Measurements from ENCODE around the gene NRG3.

The NRG3 gene

GRCh38 chr10:82814635-82815034, 939.6 kb downstream of the NRG3 start:
- DNase-seq (ENCODE audit: low read depth, low spot score): no peak
- Histone ChIP-seq H3K4me3 (ENCODE audit: insufficient read length, low read depth) (no peak overlapping the region), H3K27me3 (ENCODE audit: insufficient read depth, insufficient read length) (no peaks in the 10 kb centered on the region), H3K36me3 (ENCODE audit: insufficient read depth, insufficient read length, low read length) (no peaks in the 10 kb centered on the region), H3K9ac (ENCODE audit: insufficient read length, low read depth) (no peak overlapping the region), H3K9me3 (ENCODE audit: insufficient read depth, low read length) (peaks cover 4% of the 10 kb centered on the region; the same call in 1 of the 2 replicates), H3K4me1 (ENCODE audit: insufficient read depth, insufficient read length) (no peaks in the 10 kb centered on the region)
- no peak for TF ChIP-seq YY1 (IDR thresholded peaks at IDR 0.05; ENCODE audit: insufficient read depth, insufficient read length)
- no peak for TF ChIP-seq ZNF274 (IDR thresholded peaks at IDR 0.05; ENCODE audit: low read depth, low read length)
- no peak for TF ChIP-seq SUZ12 (IDR thresholded peaks at IDR 0.05; ENCODE audit: extremely low read depth, insufficient read depth, insufficient read length)

- DNase-seq (ENCODE audit: low read depth, low spot score): no peak
- Histone ChIP-seq H3K4me3 (ENCODE audit: insufficient read length, low read depth) (no peak overlapping the region), H3K36me3 (ENCODE audit: insufficient read depth, insufficient read length, low read length) (no peaks in the 10 kb centered on the region), H3K4me1 (ENCODE audit: insufficient read depth, insufficient read length) (no peaks in the 10 kb centered on the region), H3K9me3 (ENCODE audit: insufficient read depth, low read length) (peaks cover 4% of the 10 kb centered on the region; the same call in 1 of the 2 replicates), H3K27me3 (ENCODE audit: insufficient read depth, insufficient read length) (no peaks in the 10 kb centered on the region), H3K9ac (ENCODE audit: insufficient read length, low read depth) (no peak overlapping the region)
- TF ChIP-seq YY1 (IDR thresholded peaks at IDR 0.05; ENCODE audit: insufficient read depth, insufficient read length): no peak
- no peak for TF ChIP-seq ZNF274 (IDR thresholded peaks at IDR 0.05; ENCODE audit: low read depth, low read length)
- TF ChIP-seq SUZ12 (IDR thresholded peaks at IDR 0.05; ENCODE audit: extremely low read depth, insufficient read depth, insufficient read length): no peak
Measured at GRCh38 chr10:82815680-82816079, 940.7 kb downstream of the NRG3 start.

- no peak overlapping the region for H3K9ac ChIP-seq (ENCODE audit: insufficient read length, low read depth)
Measured at GRCh38 chr10:82817676-82818422, 942.9 kb downstream of the NRG3 start.

DNA sequence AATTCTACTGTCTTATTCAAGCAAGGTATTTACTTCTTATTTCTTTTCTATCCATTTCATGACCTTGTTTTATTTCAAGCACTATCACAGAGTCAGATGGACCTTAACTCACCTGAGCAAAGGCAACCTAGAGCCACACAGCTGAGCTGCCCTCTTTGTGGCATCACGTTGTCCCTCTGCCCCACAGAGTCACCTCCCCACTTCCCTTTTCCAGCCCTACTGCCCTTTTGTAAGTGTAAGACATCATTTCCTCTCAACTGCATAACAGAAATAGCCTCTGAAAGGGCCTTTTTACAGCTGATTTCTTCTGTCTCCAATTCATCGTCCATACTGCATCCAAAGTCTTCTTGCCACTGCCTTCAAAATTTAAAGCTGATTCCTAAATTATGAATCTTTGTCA, 946.0 kb downstream of the NRG3 start:
- Histone ChIP-seq H3K9ac (ENCODE audit: insufficient read length, low read depth) (no peak overlapping the region), H3K9me3 (ENCODE audit: insufficient read depth, low read length) (no peaks in the 10 kb centered on the region), H3K4me3 (ENCODE audit: insufficient read length, low read depth) (no peak overlapping the region), H3K4me1 (ENCODE audit: insufficient read depth, insufficient read length) (no peaks in the 10 kb centered on the region), H3K36me3 (ENCODE audit: insufficient read depth, insufficient read length, low read length) (no peaks in the 10 kb centered on the region), H3K27me3 (ENCODE audit: insufficient read depth, insufficient read length) (no peaks in the 10 kb centered on the region)
- DNase-seq (ENCODE audit: low read depth, low spot score): no peak
- no peak for TF ChIP-seq SUZ12 (IDR thresholded peaks at IDR 0.05; ENCODE audit: extremely low read depth, insufficient read depth, insufficient read length)
- TF ChIP-seq ZNF274 (IDR thresholded peaks at IDR 0.05; ENCODE audit: low read depth, low read length): no peak
- no peak for TF ChIP-seq YY1 (IDR thresholded peaks at IDR 0.05; ENCODE audit: insufficient read depth, insufficient read length)

More at GRCh38 chr10:82817676-82818422, 942.9 kb downstream of the NRG3 start:
- H3K4me3 ChIP-seq (ENCODE audit: insufficient read length, low read depth): no peak overlapping the region
- no peaks in the 10 kb centered on the region for H3K4me1 ChIP-seq (ENCODE audit: insufficient read depth, insufficient read length)
- peaks cover 4% of the 10 kb centered on the region; the same call in 1 of the 2 replicates for H3K9me3 ChIP-seq (ENCODE audit: insufficient read depth, low read length)
- no peaks in the 10 kb centered on the region for H3K27me3 ChIP-seq (ENCODE audit: insufficient read depth, insufficient read length)
- TF ChIP-seq SUZ12 (IDR thresholded peaks at IDR 0.05; ENCODE audit: extremely low read depth, insufficient read depth, insufficient read length) (no peak), ZNF274 (IDR thresholded peaks at IDR 0.05; ENCODE audit: low read depth, low read length) (no peak), YY1 (IDR thresholded peaks at IDR 0.05; ENCODE audit: insufficient read depth, insufficient read length) (no peak)
- no peak for DNase-seq (ENCODE audit: low read depth, low spot score)
- H3K36me3 ChIP-seq (ENCODE audit: insufficient read depth, insufficient read length, low read length): no peaks in the 10 kb centered on the region

DNA sequence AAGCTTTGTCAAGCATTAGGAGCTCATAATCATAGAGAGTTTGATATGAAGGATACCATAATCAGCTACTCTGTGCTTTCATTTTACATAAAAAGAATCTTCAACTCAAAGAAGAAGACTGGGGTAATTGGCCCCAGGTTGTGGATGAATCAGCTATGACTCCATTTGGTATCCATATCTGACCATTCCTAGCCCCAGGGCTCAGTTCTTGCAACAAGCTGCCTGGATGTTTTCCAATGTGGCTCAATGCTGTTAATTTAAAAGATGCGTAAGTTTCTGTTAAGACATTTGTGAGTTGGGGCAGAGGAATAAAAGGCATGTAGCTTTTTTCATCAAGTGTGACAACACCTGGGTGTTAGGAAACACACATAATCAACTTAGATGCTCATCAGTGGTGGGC, 951.1 kb downstream of the NRG3 start:
- H3K9me3 ChIP-seq (ENCODE audit: insufficient read depth, low read length): no peaks in the 10 kb centered on the region
- no peak for DNase-seq (ENCODE audit: low read depth, low spot score)
- no peak overlapping the region for H3K9ac ChIP-seq (ENCODE audit: insufficient read length, low read depth)
- H3K4me3 ChIP-seq (ENCODE audit: insufficient read length, low read depth): no peak overlapping the region
- H3K27me3 ChIP-seq (ENCODE audit: insufficient read depth, insufficient read length): no peaks in the 10 kb centered on the region
- no peaks in the 10 kb centered on the region for H3K4me1 ChIP-seq (ENCODE audit: insufficient read depth, insufficient read length)
- H3K36me3 ChIP-seq (ENCODE audit: insufficient read depth, insufficient read length, low read length): no peaks in the 10 kb centered on the region
- TF ChIP-seq ZNF274 (IDR thresholded peaks at IDR 0.05; ENCODE audit: low read depth, low read length): no peak
- no peak for TF ChIP-seq SUZ12 (IDR thresholded peaks at IDR 0.05; ENCODE audit: extremely low read depth, insufficient read depth, insufficient read length)
- no peak for TF ChIP-seq YY1 (IDR thresholded peaks at IDR 0.05; ENCODE audit: insufficient read depth, insufficient read length)

- TF ChIP-seq YY1 (IDR thresholded peaks at IDR 0.05; ENCODE audit: insufficient read depth, insufficient read length) (no peak), ZNF274 (IDR thresholded peaks at IDR 0.05; ENCODE audit: low read depth, low read length) (no peak), SUZ12 (IDR thresholded peaks at IDR 0.05; ENCODE audit: extremely low read depth, insufficient read depth, insufficient read length) (no peak)
- H3K9me3 ChIP-seq (ENCODE audit: insufficient read depth, low read length): no peaks in the 10 kb centered on the region
- no peaks in the 10 kb centered on the region for H3K36me3 ChIP-seq (ENCODE audit: insufficient read depth, insufficient read length, low read length)
- no peak for DNase-seq (ENCODE audit: low read depth, low spot score)
- H3K4me1 ChIP-seq (ENCODE audit: insufficient read depth, insufficient read length): no peaks in the 10 kb centered on the region
- no peak overlapping the region for H3K9ac ChIP-seq (ENCODE audit: insufficient read length, low read depth)
- no peaks in the 10 kb centered on the region for H3K27me3 ChIP-seq (ENCODE audit: insufficient read depth, insufficient read length)
- no peak overlapping the region for H3K4me3 ChIP-seq (ENCODE audit: insufficient read length, low read depth)
Measured at GRCh38 chr10:82827901-82828300, 952.9 kb downstream of the NRG3 start.

GRCh38 chr10:82847242-82847641, 972.2 kb downstream of the NRG3 start:
- Histone ChIP-seq H3K4me1 (ENCODE audit: insufficient read depth, insufficient read length) (no peaks in the 10 kb centered on the region), H3K4me3 (ENCODE audit: insufficient read length, low read depth) (no peak overlapping the region), H3K27me3 (ENCODE audit: insufficient read depth, insufficient read length) (no peaks in the 10 kb centered on the region), H3K36me3 (ENCODE audit: insufficient read depth, insufficient read length, low read length) (no peaks in the 10 kb centered on the region), H3K9ac (ENCODE audit: insufficient read length, low read depth) (no peak overlapping the region), H3K9me3 (ENCODE audit: insufficient read depth, low read length) (no peaks in the 10 kb centered on the region)
- TF ChIP-seq SUZ12 (IDR thresholded peaks at IDR 0.05; ENCODE audit: extremely low read depth, insufficient read depth, insufficient read length) (no peak), YY1 (IDR thresholded peaks at IDR 0.05; ENCODE audit: insufficient read depth, insufficient read length) (no peak)
- no peak for DNase-seq (ENCODE audit: low read depth, low spot score)

All from NT2/D1 (cell line).